ENCODE measurements around the gene NTRK2. TPM values are rescaled to one million over a fixed set of nuclear protein-coding genes. Genes with fewer than 3 reads are reported as not detected.

The NTRK2 gene
- total and polyA plus RNA-seq, 4 donors: 0.26 to 1.4 (median 0.56) TPM

DNA sequence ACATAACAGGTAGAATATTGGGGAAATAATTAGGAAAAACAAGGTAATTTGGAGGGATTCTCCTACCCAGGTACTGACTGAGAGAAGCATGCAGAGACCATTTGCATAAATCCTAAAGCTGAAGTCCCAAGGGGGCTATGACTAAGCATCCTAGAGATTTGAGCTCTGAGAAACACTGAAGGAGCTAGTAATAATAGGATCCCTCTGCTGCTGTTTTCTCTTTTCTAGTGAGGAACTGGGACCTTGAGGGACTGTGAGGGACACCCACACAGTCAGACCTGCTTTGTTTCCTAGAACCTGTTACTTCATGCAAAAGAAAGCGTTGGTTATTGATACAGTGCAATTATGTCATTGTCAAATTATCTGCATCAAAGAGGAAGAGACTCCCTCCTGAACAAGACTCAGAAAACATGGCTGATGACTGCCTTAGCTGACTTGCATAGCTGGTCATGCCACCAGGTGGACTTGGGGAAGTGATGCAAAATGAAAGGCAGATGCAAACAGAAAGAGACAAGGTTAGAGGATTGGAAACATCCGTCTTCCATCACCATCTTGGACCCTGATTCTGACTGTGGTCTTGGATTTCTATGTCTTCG lies 335.4 kb downstream of the NTRK2 start:
- H3K9me3 ChIP-seq (ENCODE audit: control insufficient read depth in 4 of 4, low read length in 3 of 4): peaks cover 3 to 6% (median 3%) of the 10 kb centered on the region in 4 donors
- peaks cover 0 to 2% (median 0%) of the 10 kb centered on the region in 4 donors for H3K27me3 ChIP-seq (ENCODE audit: control insufficient read depth in 4 of 4, insufficient read depth in 4 of 4, low read length in 3 of 4)
- H3K9ac ChIP-seq (ENCODE audit: low read depth in 1 of 2, low read length in 2 of 2): no peak overlapping the region
- DNase-seq (ENCODE audit: low spot score): no peak
- no peaks in the 10 kb centered on the region for H3K36me3 ChIP-seq (ENCODE audit: control insufficient read depth in 4 of 4, insufficient read depth in 3 of 4, low read depth in 1 of 4, low read length in 3 of 4)
- WGBS: 51% methylated on average over 3 of the region's 3 CpGs
- TF ChIP-seq YY1 (IDR thresholded peaks at IDR 0.05): no peak
- no peak for TF ChIP-seq HNF4G (IDR thresholded peaks at IDR 0.05)
- no peak for TF ChIP-seq GABPA (IDR thresholded peaks at IDR 0.05 in 1 of 2, conservative IDR thresholded peaks at IDR 0.05 in 1 of 2)
- TF ChIP-seq, protein P1, sequence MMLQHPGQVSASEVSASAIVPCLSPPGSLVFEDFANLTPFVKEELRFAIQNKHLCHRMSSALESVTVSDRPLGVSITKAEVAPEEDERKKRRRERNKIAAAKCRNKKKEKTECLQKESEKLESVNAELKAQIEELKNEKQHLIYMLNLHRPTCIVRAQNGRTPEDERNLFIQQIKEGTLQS (IDR thresholded peaks at IDR 0.05): no peak
- TF ChIP-seq, protein P2, sequence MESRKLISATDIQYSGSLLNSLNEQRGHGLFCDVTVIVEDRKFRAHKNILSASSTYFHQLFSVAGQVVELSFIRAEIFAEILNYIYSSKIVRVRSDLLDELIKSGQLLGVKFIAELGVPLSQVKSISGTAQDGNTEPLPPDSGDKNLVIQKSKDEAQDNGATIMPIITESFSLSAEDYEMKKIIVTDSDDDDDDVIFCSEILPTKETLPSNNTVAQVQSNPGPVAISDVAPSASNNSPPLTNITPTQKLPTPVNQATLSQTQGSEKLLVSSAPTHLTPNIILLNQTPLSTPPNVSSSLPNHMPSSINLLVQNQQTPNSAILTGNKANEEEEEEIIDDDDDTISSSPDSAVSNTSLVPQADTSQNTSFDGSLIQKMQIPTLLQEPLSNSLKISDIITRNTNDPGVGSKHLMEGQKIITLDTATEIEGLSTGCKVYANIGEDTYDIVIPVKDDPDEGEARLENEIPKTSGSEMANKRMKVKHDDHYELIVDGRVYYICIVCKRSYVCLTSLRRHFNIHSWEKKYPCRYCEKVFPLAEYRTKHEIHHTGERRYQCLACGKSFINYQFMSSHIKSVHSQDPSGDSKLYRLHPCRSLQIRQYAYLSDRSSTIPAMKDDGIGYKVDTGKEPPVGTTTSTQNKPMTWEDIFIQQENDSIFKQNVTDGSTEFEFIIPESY (IDR thresholded peaks at IDR 0.05): no peak
- no peak for TF ChIP-seq TAF1 (conservative IDR thresholded peaks at IDR 0.05)
- TF ChIP-seq EGR1 (IDR thresholded peaks at IDR 0.05; ENCODE audit: low read depth in 2 of 2): no peak
- TF ChIP-seq FOXA1 (IDR thresholded peaks at IDR 0.05): no peak
- TF ChIP-seq, protein P3, sequence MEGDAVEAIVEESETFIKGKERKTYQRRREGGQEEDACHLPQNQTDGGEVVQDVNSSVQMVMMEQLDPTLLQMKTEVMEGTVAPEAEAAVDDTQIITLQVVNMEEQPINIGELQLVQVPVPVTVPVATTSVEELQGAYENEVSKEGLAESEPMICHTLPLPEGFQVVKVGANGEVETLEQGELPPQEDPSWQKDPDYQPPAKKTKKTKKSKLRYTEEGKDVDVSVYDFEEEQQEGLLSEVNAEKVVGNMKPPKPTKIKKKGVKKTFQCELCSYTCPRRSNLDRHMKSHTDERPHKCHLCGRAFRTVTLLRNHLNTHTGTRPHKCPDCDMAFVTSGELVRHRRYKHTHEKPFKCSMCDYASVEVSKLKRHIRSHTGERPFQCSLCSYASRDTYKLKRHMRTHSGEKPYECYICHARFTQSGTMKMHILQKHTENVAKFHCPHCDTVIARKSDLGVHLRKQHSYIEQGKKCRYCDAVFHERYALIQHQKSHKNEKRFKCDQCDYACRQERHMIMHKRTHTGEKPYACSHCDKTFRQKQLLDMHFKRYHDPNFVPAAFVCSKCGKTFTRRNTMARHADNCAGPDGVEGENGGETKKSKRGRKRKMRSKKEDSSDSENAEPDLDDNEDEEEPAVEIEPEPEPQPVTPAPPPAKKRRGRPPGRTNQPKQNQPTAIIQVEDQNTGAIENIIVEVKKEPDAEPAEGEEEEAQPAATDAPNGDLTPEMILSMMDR (IDR thresholded peaks at IDR 0.05; ENCODE audit: low read depth, low read length, missing input control): no peak
- no peak for TF ChIP-seq SP1 (IDR thresholded peaks at IDR 0.05)
- TF ChIP-seq, protein P4, sequence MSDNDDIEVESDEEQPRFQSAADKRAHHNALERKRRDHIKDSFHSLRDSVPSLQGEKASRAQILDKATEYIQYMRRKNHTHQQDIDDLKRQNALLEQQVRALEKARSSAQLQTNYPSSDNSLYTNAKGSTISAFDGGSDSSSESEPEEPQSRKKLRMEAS (IDR thresholded peaks at IDR 0.05): no peak
- TF ChIP-seq RXRA (IDR thresholded peaks at IDR 0.05): no peak
- no peak for TF ChIP-seq NR2F2 (IDR thresholded peaks at IDR 0.05)
- TF ChIP-seq, protein P5, sequence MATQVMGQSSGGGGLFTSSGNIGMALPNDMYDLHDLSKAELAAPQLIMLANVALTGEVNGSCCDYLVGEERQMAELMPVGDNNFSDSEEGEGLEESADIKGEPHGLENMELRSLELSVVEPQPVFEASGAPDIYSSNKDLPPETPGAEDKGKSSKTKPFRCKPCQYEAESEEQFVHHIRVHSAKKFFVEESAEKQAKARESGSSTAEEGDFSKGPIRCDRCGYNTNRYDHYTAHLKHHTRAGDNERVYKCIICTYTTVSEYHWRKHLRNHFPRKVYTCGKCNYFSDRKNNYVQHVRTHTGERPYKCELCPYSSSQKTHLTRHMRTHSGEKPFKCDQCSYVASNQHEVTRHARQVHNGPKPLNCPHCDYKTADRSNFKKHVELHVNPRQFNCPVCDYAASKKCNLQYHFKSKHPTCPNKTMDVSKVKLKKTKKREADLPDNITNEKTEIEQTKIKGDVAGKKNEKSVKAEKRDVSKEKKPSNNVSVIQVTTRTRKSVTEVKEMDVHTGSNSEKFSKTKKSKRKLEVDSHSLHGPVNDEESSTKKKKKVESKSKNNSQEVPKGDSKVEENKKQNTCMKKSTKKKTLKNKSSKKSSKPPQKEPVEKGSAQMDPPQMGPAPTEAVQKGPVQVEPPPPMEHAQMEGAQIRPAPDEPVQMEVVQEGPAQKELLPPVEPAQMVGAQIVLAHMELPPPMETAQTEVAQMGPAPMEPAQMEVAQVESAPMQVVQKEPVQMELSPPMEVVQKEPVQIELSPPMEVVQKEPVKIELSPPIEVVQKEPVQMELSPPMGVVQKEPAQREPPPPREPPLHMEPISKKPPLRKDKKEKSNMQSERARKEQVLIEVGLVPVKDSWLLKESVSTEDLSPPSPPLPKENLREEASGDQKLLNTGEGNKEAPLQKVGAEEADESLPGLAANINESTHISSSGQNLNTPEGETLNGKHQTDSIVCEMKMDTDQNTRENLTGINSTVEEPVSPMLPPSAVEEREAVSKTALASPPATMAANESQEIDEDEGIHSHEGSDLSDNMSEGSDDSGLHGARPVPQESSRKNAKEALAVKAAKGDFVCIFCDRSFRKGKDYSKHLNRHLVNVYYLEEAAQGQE (IDR thresholded peaks at IDR 0.05): no peak
- no peak for TF ChIP-seq JUND (IDR thresholded peaks at IDR 0.05)
- no peak for TF ChIP-seq HNF4A (conservative IDR thresholded peaks at IDR 0.05)
- no peak for TF ChIP-seq FOXA2 (IDR thresholded peaks at IDR 0.05)
- TF ChIP-seq RAD21 (IDR thresholded peaks at IDR 0.05): no peak
- no peaks in the 10 kb centered on the region for H3K4me1 ChIP-seq (ENCODE audit: control insufficient read depth in 4 of 4, insufficient read depth in 4 of 4, low read length in 3 of 4)
- H3K4me3 ChIP-seq (ENCODE audit: low read depth in 1 of 3, low read length in 3 of 3): no peak overlapping the region
- H3K27ac ChIP-seq (ENCODE audit: low read depth in 1 of 2, low read length in 2 of 2): no peak overlapping the region
